WTC11 (cell line): ENCODE data around the gene FAM169A. TPM values are rescaled to one million over a fixed set of nuclear protein-coding genes. Genes with fewer than 3 reads are reported as not detected.
"Not testable (repeated sequence)": the region's sequence is repeated elsewhere in the genome, so short reads cannot be mapped to it uniquely, and the experiment has no call there.

Source experiments
- ATAC-seq: fragments of 200-7000 bp; cut with Tn5 transposase; 2 replicates; pipeline ENCODE4 v1.10.0; 2021; ENCODE audit warnings: mild to moderate bottlenecking, moderate library complexity
- CTCF ChIA-PET: fragments of 300-600 bp; sonication (Branson Sonifier 250); formaldehyde crosslinking; loops from one replicate; lab custom pipeline; 2021; ENCODE audit warnings: antibody characterized with exemption; lab: Charles Lee
- POLR2A ChIA-PET: fragments of 350-600 bp; sonication (Branson Sonifier 250); formaldehyde crosslinking; loops from one replicate; lab custom pipeline; 2021; ENCODE audit warnings: antibody characterized with exemption; lab: Charles Lee
- DNase-seq: peaks from one replicate; pipeline ENCODE4 v3.0.0; 2021; ENCODE audit warnings: low spot score
- H3K27ac Mint-ChIP-seq: 2 replicates; pipeline ENCODE4 v1.8.0; 2021; ENCODE audit warnings: mixed read lengths
- H3K27me3 Mint-ChIP-seq: 2 replicates; pipeline ENCODE4 v1.8.0; 2021; ENCODE audit warnings: low read depth, mild to moderate bottlenecking, moderate library complexity, mixed read lengths
- H3K36me3 Mint-ChIP-seq: 2 replicates; pipeline ENCODE4 v1.8.0; 2021; ENCODE audit warnings: mixed read lengths
- H3K4me1 Mint-ChIP-seq: 2 replicates; pipeline ENCODE4 v1.8.0; 2022; ENCODE audit warnings: mixed read lengths
- H3K4me3 Mint-ChIP-seq: 2 replicates; pipeline ENCODE4 v1.8.0; 2021; ENCODE audit warnings: mild to moderate bottlenecking, moderate library complexity, mixed read lengths
- H3K9me3 Mint-ChIP-seq: 2 replicates; pipeline ENCODE4 v1.8.0; 2021; ENCODE audit warnings: mixed read lengths
- ATF1 ChIP-seq: sonication (generic); formaldehyde crosslinking; IDR thresholded peaks from 2 replicates; pipeline ENCODE4 v1.8.1; 2023; ENCODE audit warnings: mild to moderate bottlenecking, moderate library complexity, missing genetic modification reagents
- CREB1 ChIP-seq: sonication (generic); formaldehyde crosslinking; IDR thresholded peaks from 2 replicates; pipeline ENCODE4 v1.8.0; 2023; ENCODE audit warnings: mild to moderate bottlenecking, missing genetic modification reagents
- CREM ChIP-seq: sonication (generic); formaldehyde crosslinking; IDR thresholded peaks from 2 replicates; pipeline ENCODE4 v1.8.1; 2022; ENCODE audit warnings: mild to moderate bottlenecking, missing genetic modification reagents, moderate library complexity
- EMX1 ChIP-seq: fragments of 250-450 bp; sonication (Bioruptor Pico); IDR thresholded peaks from 2 replicates; pipeline ENCODE4 v1.8.0; 2021; ENCODE audit warnings: mild to moderate bottlenecking
- HMGA2 ChIP-seq: fragments of 250-450 bp; sonication (Bioruptor Pico); IDR thresholded peaks from 2 replicates; pipeline ENCODE4 v1.4.0; 2021; ENCODE audit warnings: mild to moderate bottlenecking, moderate library complexity
- NFE2L1 ChIP-seq: sonication (generic); formaldehyde crosslinking; IDR thresholded peaks from 2 replicates; pipeline ENCODE4 v1.8.1; 2023; ENCODE audit warnings: missing genetic modification reagents
- NR3C1 ChIP-seq: sonication (generic); formaldehyde crosslinking; conservative IDR thresholded peaks from 2 replicates; pipeline ENCODE4 v1.8.1; 2023; ENCODE audit warnings: low read depth, mild to moderate bottlenecking, missing genetic modification reagents
- SMAD4 ChIP-seq: sonication (generic); formaldehyde crosslinking; IDR thresholded peaks from 2 replicates; pipeline ENCODE4 v1.8.0; 2022; ENCODE audit warnings: mild to moderate bottlenecking, missing genetic modification reagents
- SP1 ChIP-seq: sonication (generic); formaldehyde crosslinking; conservative IDR thresholded peaks from 2 replicates; pipeline ENCODE4 v1.8.1; 2022; ENCODE audit warnings: missing genetic modification reagents
- TP53 ChIP-seq: sonication (generic); formaldehyde crosslinking; IDR thresholded peaks from 2 replicates; pipeline ENCODE4 v1.8.1; 2023; ENCODE audit warnings: mild to moderate bottlenecking, missing genetic modification reagents
- ZNF121 ChIP-seq: sonication (generic); formaldehyde crosslinking; IDR thresholded peaks from 2 replicates; pipeline ENCODE4 v1.8.0; 2023; ENCODE audit warnings: missing genetic modification reagents
- ZNF138 ChIP-seq: sonication (generic); formaldehyde crosslinking; conservative IDR thresholded peaks from 2 replicates; pipeline ENCODE4 v1.8.1; 2022; ENCODE audit warnings: mild to moderate bottlenecking, moderate library complexity, missing genetic modification reagents
- ZNF219 ChIP-seq: sonication (generic); formaldehyde crosslinking; IDR thresholded peaks from 2 replicates; pipeline ENCODE4 v1.8.0; 2023; ENCODE audit warnings: missing genetic modification reagents, mild to moderate bottlenecking, borderline replicate concordance
- ZNF232 ChIP-seq: sonication (generic); formaldehyde crosslinking; IDR thresholded peaks from 2 replicates; pipeline ENCODE4 v1.8.0; 2022; ENCODE audit warnings: mild to moderate bottlenecking, missing genetic modification reagents
- ZNF263 ChIP-seq: sonication (generic); formaldehyde crosslinking; IDR thresholded peaks from 2 replicates; pipeline ENCODE4 v1.8.1; 2022; ENCODE audit warnings: low read depth, mild to moderate bottlenecking, moderate library complexity, missing genetic modification reagents
- ZNF423 ChIP-seq: fragments of 250-450 bp; sonication (Bioruptor Pico); IDR thresholded peaks from 2 replicates; pipeline ENCODE4 v2.1.2; 2022; ENCODE audit warnings: mild to moderate bottlenecking, moderate library complexity
- total RNA-seq: library from RNA; stranded (reverse); gene quantifications from 3 replicates; pipeline ENCODE4 v1.2.3, GENCODE V29; 2021
- TF ChIP-seq, protein P1 (sequence below): sonication (generic); formaldehyde crosslinking; IDR thresholded peaks from 2 replicates; pipeline ENCODE4 v1.8.1; 2023; ENCODE audit warnings: mild to moderate bottlenecking, missing genetic modification reagents, moderate library complexity
- TF ChIP-seq, protein P2 (sequence below): sonication (generic); formaldehyde crosslinking; IDR thresholded peaks from 2 replicates; pipeline ENCODE4 v1.8.1; 2022; ENCODE audit warnings: low read depth, mild to moderate bottlenecking, moderate library complexity, missing genetic modification reagents, borderline replicate concordance
- TF ChIP-seq, protein P3 (sequence below): sonication (generic); formaldehyde crosslinking; IDR thresholded peaks from 2 replicates; pipeline ENCODE4 v1.8.0; 2023; ENCODE audit warnings: mild to moderate bottlenecking, missing genetic modification reagents
- TF ChIP-seq, protein P4 (sequence below): sonication (generic); formaldehyde crosslinking; IDR thresholded peaks from 2 replicates; pipeline ENCODE4 v1.8.1; 2023; ENCODE audit warnings: mild to moderate bottlenecking, missing genetic modification reagents
- TF ChIP-seq, protein P5 (sequence below): sonication (generic); formaldehyde crosslinking; IDR thresholded peaks from 2 replicates; pipeline ENCODE4 v1.8.1; 2022; ENCODE audit warnings: mild to moderate bottlenecking, moderate library complexity, missing genetic modification reagents
- TF ChIP-seq, protein P6 (sequence below): fragments of 250-450 bp; sonication (Bioruptor Pico); IDR thresholded peaks from 2 replicates; pipeline ENCODE4 v1.8.0; 2021; ENCODE audit warnings: mild to moderate bottlenecking
- TF ChIP-seq, protein P7 (sequence below): sonication (generic); formaldehyde crosslinking; IDR thresholded peaks from 2 replicates; pipeline ENCODE4 v1.8.0; 2022; ENCODE audit warnings: mild to moderate bottlenecking, missing genetic modification reagents

Gene FAM169A
- total RNA-seq, 1 experiment from 2014 or later: 69.1 TPM

DNA sequence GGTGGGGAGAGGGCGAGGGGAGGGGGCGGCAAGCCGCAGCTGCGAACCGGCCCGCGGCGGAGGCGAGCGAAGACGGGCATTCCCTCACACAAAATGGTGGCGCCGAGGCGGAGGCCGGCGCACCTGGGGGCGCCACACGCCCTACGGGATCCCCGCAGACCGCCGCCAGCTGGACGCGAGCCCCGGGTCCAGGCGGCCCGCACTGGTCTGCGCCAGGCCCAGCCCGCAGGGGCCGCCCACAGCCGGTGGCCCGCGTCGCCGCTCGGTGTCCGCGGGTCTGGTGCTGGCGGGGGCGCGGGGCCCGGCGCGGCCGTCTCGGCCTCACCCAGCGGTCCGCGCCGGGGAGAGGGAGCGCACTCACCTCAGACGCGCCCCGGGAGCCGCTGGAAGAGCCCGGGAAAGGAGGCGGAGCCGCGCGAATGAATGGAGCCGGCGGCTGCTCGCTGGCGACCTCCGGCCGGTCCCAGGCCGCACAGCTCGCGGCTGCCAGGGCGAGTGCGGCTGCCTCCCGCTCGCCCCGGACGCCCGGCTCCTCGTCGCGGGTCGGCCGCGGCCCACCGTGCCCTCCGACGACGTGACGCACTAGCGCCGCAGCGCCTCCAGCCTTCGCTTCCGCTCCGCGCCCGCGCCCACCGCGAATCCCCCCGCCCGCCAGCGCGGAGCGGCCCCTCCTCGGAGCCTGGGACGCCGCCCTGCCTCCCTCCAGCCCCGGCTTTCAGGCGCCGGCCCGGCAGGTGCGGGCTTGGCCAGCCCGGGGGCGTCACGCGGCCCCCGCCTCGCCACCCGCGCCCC, at the start of gene FAM169A (continued):
- TF ChIP-seq, protein P1, sequence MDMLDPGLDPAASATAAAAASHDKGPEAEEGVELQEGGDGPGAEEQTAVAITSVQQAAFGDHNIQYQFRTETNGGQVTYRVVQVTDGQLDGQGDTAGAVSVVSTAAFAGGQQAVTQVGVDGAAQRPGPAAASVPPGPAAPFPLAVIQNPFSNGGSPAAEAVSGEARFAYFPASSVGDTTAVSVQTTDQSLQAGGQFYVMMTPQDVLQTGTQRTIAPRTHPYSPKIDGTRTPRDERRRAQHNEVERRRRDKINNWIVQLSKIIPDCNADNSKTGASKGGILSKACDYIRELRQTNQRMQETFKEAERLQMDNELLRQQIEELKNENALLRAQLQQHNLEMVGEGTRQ (CRISPR knock-in tag): peak; percentile 21; the same call in 1 of the 2 replicates
- TF ChIP-seq, protein P2, sequence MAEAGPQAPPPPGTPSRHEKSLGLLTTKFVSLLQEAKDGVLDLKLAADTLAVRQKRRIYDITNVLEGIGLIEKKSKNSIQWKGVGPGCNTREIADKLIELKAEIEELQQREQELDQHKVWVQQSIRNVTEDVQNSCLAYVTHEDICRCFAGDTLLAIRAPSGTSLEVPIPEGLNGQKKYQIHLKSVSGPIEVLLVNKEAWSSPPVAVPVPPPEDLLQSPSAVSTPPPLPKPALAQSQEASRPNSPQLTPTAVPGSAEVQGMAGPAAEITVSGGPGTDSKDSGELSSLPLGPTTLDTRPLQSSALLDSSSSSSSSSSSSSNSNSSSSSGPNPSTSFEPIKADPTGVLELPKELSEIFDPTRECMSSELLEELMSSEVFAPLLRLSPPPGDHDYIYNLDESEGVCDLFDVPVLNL (CRISPR knock-in tag): no peak; the same call in 1 of the 2 replicates
- TF ChIP-seq NR3C1 (CRISPR knock-in tag) (no peak), ZNF219 (peak; percentile 15; the same call in 1 of the 2 replicates), SP1 (CRISPR knock-in tag) (0 out of 2 replicates have a peak, but pooled peaks have one; percentile 23), TP53 (CRISPR knock-in tag) (0 out of 2 replicates have a peak, but pooled peaks have one; percentile 49)

DNA sequence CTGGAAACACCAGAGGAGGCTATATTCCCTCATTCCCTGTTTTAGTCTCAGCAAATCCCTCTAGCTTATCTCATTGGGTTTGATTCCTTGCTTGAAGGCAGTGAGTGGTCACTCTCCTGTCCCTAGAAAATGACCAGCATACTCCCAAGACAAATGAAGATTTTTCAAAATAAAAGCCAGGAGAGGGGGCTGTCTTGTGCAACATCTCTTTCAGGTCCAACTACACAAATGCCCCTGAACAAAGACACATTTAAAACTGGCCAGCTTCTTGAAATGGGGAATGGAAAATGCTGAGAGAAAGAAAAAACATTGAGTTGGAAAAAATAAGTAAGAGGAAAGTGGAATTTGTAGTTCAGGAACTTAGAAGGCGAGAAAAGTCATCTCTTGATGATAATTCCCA, 49.3 kb upstream of the FAM169A start:
- CTCF ChIA-PET: interaction anchor here (1.1 to 1.2 kb wide), 3 partner anchors 11 to 242 kb away, joined by 3 to 4 read pairs (median 4); no protein-coding TSS in a partner anchor
- DNase-seq: no peak

DNA sequence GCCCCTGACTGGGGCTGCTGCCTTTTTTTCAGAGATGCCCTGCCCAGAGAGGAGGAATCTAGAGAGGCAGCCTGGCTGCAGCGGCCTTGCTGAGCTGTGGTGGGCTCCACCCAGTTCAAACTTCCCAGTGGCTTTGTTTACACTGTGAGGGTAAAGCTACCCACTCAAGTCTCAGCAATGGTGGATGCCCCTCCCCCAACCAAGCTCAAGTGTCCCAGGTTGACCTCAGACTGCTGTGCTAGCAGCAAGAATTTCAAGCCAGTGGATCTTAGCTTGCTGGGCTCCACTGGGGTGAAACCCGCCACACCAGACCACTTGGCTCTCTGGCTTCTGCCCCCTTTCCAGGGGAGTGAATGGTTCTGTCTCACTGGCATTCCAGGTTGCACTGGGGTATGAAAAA, 45.2 kb upstream of the FAM169A start:
- Mint-ChIP-seq H3K9me3 (peaks cover 46% of the 10 kb centered on the region), H3K36me3 (peaks cover 25% of the 10 kb centered on the region)
- H3K4me1 Mint-ChIP-seq, POLR2A ChIA-PET, H3K27ac Mint-ChIP-seq, H3K27me3 Mint-ChIP-seq, DNase-seq, CTCF ChIA-PET, H3K4me3 Mint-ChIP-seq, ATAC-seq: not testable (repeated sequence)

More for the DNA sequence above, 49.3 kb upstream of the FAM169A start:
- POLR2A ChIA-PET: no interaction called here
- Mint-ChIP-seq H3K4me1 (no peaks in the 10 kb centered on the region), H3K36me3 (no peaks in the 10 kb centered on the region), H3K9me3 (peaks cover 21% of the 10 kb centered on the region), H3K4me3 (no peak overlapping the region), H3K27ac (no peak overlapping the region), H3K27me3 (no peaks in the 10 kb centered on the region)
- ATAC-seq: no peak
- TF ChIP-seq, protein P3, sequence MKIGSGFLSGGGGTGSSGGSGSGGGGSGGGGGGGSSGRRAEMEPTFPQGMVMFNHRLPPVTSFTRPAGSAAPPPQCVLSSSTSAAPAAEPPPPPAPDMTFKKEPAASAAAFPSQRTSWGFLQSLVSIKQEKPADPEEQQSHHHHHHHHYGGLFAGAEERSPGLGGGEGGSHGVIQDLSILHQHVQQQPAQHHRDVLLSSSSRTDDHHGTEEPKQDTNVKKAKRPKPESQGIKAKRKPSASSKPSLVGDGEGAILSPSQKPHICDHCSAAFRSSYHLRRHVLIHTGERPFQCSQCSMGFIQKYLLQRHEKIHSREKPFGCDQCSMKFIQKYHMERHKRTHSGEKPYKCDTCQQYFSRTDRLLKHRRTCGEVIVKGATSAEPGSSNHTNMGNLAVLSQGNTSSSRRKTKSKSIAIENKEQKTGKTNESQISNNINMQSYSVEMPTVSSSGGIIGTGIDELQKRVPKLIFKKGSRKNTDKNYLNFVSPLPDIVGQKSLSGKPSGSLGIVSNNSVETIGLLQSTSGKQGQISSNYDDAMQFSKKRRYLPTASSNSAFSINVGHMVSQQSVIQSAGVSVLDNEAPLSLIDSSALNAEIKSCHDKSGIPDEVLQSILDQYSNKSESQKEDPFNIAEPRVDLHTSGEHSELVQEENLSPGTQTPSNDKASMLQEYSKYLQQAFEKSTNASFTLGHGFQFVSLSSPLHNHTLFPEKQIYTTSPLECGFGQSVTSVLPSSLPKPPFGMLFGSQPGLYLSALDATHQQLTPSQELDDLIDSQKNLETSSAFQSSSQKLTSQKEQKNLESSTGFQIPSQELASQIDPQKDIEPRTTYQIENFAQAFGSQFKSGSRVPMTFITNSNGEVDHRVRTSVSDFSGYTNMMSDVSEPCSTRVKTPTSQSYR: no peak
- TF ChIP-seq, protein P4, sequence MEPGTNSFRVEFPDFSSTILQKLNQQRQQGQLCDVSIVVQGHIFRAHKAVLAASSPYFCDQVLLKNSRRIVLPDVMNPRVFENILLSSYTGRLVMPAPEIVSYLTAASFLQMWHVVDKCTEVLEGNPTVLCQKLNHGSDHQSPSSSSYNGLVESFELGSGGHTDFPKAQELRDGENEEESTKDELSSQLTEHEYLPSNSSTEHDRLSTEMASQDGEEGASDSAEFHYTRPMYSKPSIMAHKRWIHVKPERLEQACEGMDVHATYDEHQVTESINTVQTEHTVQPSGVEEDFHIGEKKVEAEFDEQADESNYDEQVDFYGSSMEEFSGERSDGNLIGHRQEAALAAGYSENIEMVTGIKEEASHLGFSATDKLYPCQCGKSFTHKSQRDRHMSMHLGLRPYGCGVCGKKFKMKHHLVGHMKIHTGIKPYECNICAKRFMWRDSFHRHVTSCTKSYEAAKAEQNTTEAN: no peak
- TF ChIP-seq, protein P5, sequence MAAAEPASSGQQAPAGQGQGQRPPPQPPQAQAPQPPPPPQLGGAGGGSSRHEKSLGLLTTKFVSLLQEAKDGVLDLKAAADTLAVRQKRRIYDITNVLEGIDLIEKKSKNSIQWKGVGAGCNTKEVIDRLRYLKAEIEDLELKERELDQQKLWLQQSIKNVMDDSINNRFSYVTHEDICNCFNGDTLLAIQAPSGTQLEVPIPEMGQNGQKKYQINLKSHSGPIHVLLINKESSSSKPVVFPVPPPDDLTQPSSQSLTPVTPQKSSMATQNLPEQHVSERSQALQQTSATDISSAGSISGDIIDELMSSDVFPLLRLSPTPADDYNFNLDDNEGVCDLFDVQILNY (CRISPR knock-in tag): no peak
- no peak for TF ChIP-seq ATF1 (CRISPR knock-in tag)
- no peak for TF ChIP-seq ZNF423 (CRISPR knock-in tag)
- no peak for TF ChIP-seq CREB1 (CRISPR knock-in tag)
- TF ChIP-seq HMGA2: no peak
- no peak for TF ChIP-seq SP1 (CRISPR knock-in tag)
- TF ChIP-seq ZNF263 (CRISPR knock-in tag): no peak
- no peak for TF ChIP-seq NFE2L1 (CRISPR knock-in tag)
- TF ChIP-seq CREM (CRISPR knock-in tag): no peak
- TF ChIP-seq, protein P6, sequence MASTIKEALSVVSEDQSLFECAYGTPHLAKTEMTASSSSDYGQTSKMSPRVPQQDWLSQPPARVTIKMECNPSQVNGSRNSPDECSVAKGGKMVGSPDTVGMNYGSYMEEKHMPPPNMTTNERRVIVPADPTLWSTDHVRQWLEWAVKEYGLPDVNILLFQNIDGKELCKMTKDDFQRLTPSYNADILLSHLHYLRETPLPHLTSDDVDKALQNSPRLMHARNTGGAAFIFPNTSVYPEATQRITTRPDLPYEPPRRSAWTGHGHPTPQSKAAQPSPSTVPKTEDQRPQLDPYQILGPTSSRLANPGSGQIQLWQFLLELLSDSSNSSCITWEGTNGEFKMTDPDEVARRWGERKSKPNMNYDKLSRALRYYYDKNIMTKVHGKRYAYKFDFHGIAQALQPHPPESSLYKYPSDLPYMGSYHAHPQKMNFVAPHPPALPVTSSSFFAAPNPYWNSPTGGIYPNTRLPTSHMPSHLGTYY (CRISPR knock-in tag): no peak
- no peak for TF ChIP-seq ZNF121 (CRISPR knock-in tag)
- TF ChIP-seq EMX1 (CRISPR knock-in tag): no peak
- TF ChIP-seq ZNF232 (CRISPR knock-in tag): no peak
- no peak for TF ChIP-seq ZNF138 (CRISPR knock-in tag)
- TF ChIP-seq, protein P7, sequence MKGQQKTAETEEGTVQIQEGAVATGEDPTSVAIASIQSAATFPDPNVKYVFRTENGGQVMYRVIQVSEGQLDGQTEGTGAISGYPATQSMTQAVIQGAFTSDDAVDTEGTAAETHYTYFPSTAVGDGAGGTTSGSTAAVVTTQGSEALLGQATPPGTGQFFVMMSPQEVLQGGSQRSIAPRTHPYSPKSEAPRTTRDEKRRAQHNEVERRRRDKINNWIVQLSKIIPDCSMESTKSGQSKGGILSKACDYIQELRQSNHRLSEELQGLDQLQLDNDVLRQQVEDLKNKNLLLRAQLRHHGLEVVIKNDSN (CRISPR knock-in tag): no peak
- no peak for TF ChIP-seq SMAD4 (CRISPR knock-in tag)
